ENCODE measurements around the gene TFCP2L1.

DNA sequence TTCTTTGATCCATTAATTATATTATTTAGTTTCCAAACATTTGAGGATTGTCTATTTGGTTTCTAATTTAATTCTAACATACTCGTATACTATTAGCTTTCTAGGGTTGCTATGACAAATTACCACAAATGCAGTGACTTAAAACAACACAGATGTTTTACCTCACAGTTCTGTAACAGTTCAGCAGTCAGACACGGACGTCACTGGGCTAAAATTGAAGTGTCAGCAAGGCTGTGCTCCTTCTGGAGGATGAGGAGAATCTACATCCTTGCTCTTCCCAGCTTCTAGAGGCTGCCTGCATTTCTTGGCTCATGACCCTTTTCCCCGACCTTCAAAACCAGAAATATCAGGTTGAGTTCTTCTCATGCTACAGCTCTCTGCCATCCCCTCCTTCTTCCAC, 117.6 kb downstream of the TFCP2L1 start:
- TF ChIP-seq POLR2A (IDR thresholded peaks at IDR 0.05), result no peak
- TF ChIP-seq, protein P1, sequence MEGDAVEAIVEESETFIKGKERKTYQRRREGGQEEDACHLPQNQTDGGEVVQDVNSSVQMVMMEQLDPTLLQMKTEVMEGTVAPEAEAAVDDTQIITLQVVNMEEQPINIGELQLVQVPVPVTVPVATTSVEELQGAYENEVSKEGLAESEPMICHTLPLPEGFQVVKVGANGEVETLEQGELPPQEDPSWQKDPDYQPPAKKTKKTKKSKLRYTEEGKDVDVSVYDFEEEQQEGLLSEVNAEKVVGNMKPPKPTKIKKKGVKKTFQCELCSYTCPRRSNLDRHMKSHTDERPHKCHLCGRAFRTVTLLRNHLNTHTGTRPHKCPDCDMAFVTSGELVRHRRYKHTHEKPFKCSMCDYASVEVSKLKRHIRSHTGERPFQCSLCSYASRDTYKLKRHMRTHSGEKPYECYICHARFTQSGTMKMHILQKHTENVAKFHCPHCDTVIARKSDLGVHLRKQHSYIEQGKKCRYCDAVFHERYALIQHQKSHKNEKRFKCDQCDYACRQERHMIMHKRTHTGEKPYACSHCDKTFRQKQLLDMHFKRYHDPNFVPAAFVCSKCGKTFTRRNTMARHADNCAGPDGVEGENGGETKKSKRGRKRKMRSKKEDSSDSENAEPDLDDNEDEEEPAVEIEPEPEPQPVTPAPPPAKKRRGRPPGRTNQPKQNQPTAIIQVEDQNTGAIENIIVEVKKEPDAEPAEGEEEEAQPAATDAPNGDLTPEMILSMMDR (IDR thresholded peaks at IDR 0.05), result no peak
